GM23248 (cell line): Measurements from ENCODE around the gene MUCL3. TPM values are rescaled to one million over a fixed set of nuclear protein-coding genes. Genes with fewer than 3 reads are reported as not detected.
"Not testable (repeated sequence)": the region's sequence is repeated elsewhere in the genome, so short reads cannot be mapped to it uniquely, and the experiment has no call there.

Experiments used
- DNase-seq: peaks from one replicate; pipeline ENCODE4 v3.0.0-alpha.2; 2015
- H2AFZ ChIP-seq: fragments of 200-600 bp; sonication (generic); 2 replicates; pipeline ENCODE4 v1.6.1; 2016; ENCODE audit warnings: antibody characterized with exemption
- H3F3A ChIP-seq: fragments of 200-600 bp; sonication (generic); 2 replicates; pipeline ENCODE4 v1.6.1; 2016; ENCODE audit warnings: mild to moderate bottlenecking, antibody characterized with exemption, mixed run types; ENCODE audit not compliant: insufficient read depth
- H3K27ac ChIP-seq: fragments of 200-600 bp; sonication (generic); 2 replicates; pipeline ENCODE4 v1.5.1; 2016; ENCODE audit warnings: mild to moderate bottlenecking
- H3K27me3 ChIP-seq: fragments of 200-600 bp; sonication (generic); replicated peaks from 2 replicates; pipeline ENCODE4 v1.6.1; 2016; ENCODE audit warnings: mild to moderate bottlenecking; ENCODE audit not compliant: insufficient read depth
- H3K36me3 ChIP-seq: fragments of 200-600 bp; sonication (generic); 2 replicates; pipeline ENCODE4 v1.6.1; 2016; ENCODE audit warnings: low read depth, mild to moderate bottlenecking
- H3K4me1 ChIP-seq: fragments of 200-600 bp; sonication (generic); 2 replicates; pipeline ENCODE4 v1.6.1; 2016; ENCODE audit warnings: mild to moderate bottlenecking; ENCODE audit not compliant: insufficient read depth
- H3K4me2 ChIP-seq: fragments of 200-600 bp; sonication (generic); one replicate; pipeline ENCODE4 v1.6.1; 2016; ENCODE audit warnings: mild to moderate bottlenecking; ENCODE audit not compliant: unreplicated experiment
- H3K4me3 ChIP-seq: fragments of 200-600 bp; sonication (generic); 2 replicates; pipeline ENCODE4 v1.5.1; 2016; ENCODE audit warnings: mild to moderate bottlenecking
- H3K79me2 ChIP-seq: fragments of 200-600 bp; sonication (generic); 2 replicates; pipeline ENCODE4 v1.6.1; 2016; ENCODE audit warnings: mild to moderate bottlenecking; ENCODE audit not compliant: insufficient read depth
- H3K9ac ChIP-seq: fragments of 200-600 bp; sonication (generic); 2 replicates; pipeline ENCODE4 v1.6.1; 2016; ENCODE audit warnings: mild to moderate bottlenecking
- H3K9me2 ChIP-seq: fragments of 200-600 bp; sonication (generic); 2 replicates; pipeline ENCODE4 v1.6.1; 2016; ENCODE audit warnings: mixed run types, mild to moderate bottlenecking, moderate library complexity; ENCODE audit not compliant: insufficient read depth
- H3K9me3 ChIP-seq: fragments of 200-600 bp; sonication (generic); one replicate; pipeline ENCODE4 v1.6.1; 2017; ENCODE audit warnings: low read depth
- H4K20me1 ChIP-seq: fragments of 200-600 bp; sonication (generic); 2 replicates; pipeline ENCODE4 v1.6.0; 2016; ENCODE audit not compliant: insufficient read depth
- EZH2 ChIP-seq: fragments of 200-600 bp; sonication (generic); IDR thresholded peaks from 2 replicates; pipeline ENCODE4 v1.6.1; 2018; ENCODE audit warnings: antibody characterized with exemption, mild to moderate bottlenecking; ENCODE audit not compliant: insufficient read depth, poor library complexity, severe bottlenecking
- EZH2phosphoT487 ChIP-seq: fragments of 200-600 bp; sonication (generic); IDR thresholded peaks from 2 replicates; pipeline ENCODE4 v1.6.1; 2018; ENCODE audit warnings: antibody characterized with exemption, moderate library complexity, mild to moderate bottlenecking, low read depth; ENCODE audit not compliant: insufficient read depth
- WGBS, 2 experiments: methylation state at CpG; one replicate each; pipeline ENCODE4 v1.1.6; 2015 to 2017; ENCODE audit warnings: low lambda C conversion rate in 2 of 2, low coverage in 1 of 2; ENCODE audit errors: missing lambda C conversion rate in 2 of 2; 5-methylcytosine and 5-hydroxymethylcytosine counted together
- in situ Hi-C: fragments of 300-500 bp; cut with MboI; formaldehyde crosslinking; loops from 2 replicates; pipeline ENCODE4 v1.15.0; 2020
- polyA plus RNA-seq: library from polyadenylated mRNA; unstranded; fragments of >200 nt; fragmentation: Nextera tagmentation; extraction: Ambion mirVana; gene quantifications from 2 replicates; pipeline ENCODE4 v1.2.1, GENCODE V29; 2016
- total RNA-seq: library from RNA; depleted of rRNA; stranded (reverse); fragments of >200 nt; shearing (Covaris generic); gene quantifications from 2 replicates; pipeline ENCODE4 v1.2.3, GENCODE V29; 2014

MUCL3 gene
- total and polyA plus RNA-seq, 2 experiments from 2014 or later, result not detected

- no peaks in the 10 kb centered on the region; the same call in 1 of the 2 replicates for H3K27me3 ChIP-seq
- H3K9me3 ChIP-seq, result no peaks in the 10 kb centered on the region
- no peak overlapping the region for H3K4me2 ChIP-seq
- no peak overlapping the region for H3K9ac ChIP-seq
- H3K27ac ChIP-seq, result no peak overlapping the region
- TF ChIP-seq EZH2 (no peak), EZH2phosphoT487 (no peak)
- WGBS, 2 experiments, result 90 to 93% methylated on average over 2 of the region's 2 CpGs
- H4K20me1 ChIP-seq, result no peaks in the 10 kb centered on the region
- H3K79me2 ChIP-seq, result no peaks in the 10 kb centered on the region
- H3K4me3 ChIP-seq, result no peak overlapping the region
- H2AFZ ChIP-seq, result no peak overlapping the region
- no peaks in the 10 kb centered on the region for H3K36me3 ChIP-seq
- in situ Hi-C loops, result no loop called here
- no peaks in the 10 kb centered on the region for H3K9me2 ChIP-seq
- no peak for DNase-seq
- no peaks in the 10 kb centered on the region for H3K4me1 ChIP-seq
- no peaks in the 10 kb centered on the region for H3F3A ChIP-seq
These were observed 56.5 kb downstream of the MUCL3 start for GRCh38 chr6:30997301-30997700.

- in situ Hi-C loops, result no loop called here
These were observed 58.0 kb downstream of the MUCL3 start for GRCh38 chr6:30998785-30999184.

GRCh38 chr6:31000067-31000860 lies 59.5 kb downstream of the MUCL3 start:
- H3K9me2 ChIP-seq, H3K4me3 ChIP-seq, H4K20me1 ChIP-seq, H3K79me2 ChIP-seq, H3F3A ChIP-seq, H3K36me3 ChIP-seq, H3K4me1 ChIP-seq, H3K9ac ChIP-seq, H3K27ac ChIP-seq, H2AFZ ChIP-seq, H3K27me3 ChIP-seq, in situ Hi-C loops, H3K9me3 ChIP-seq, H3K4me2 ChIP-seq, DNase-seq: not testable (repeated sequence)
- WGBS, 2 experiments, result 74 to 83% methylated on average over 16 to 19 of the region's 39 CpGs

More at GRCh38 chr6:30998785-30999184, 58.0 kb downstream of the MUCL3 start:
- H3K9ac ChIP-seq, result no peak overlapping the region
- no peak overlapping the region for H3K4me3 ChIP-seq
- H3K4me1 ChIP-seq, result no peaks in the 10 kb centered on the region
- H3K79me2 ChIP-seq, result no peaks in the 10 kb centered on the region
- no peaks in the 10 kb centered on the region for H3K9me2 ChIP-seq
- peak; percentile 24 for DNase-seq
- H2AFZ ChIP-seq, result no peak overlapping the region
- TF ChIP-seq EZH2phosphoT487, result no peak
- TF ChIP-seq EZH2, result no peak
- no peaks in the 10 kb centered on the region; the same call in 1 of the 2 replicates for H3K27me3 ChIP-seq
- H4K20me1 ChIP-seq, result no peaks in the 10 kb centered on the region
- H3K27ac ChIP-seq, result no peak overlapping the region
- no peak overlapping the region for H3K4me2 ChIP-seq
- no peaks in the 10 kb centered on the region for H3K36me3 ChIP-seq
- H3K9me3 ChIP-seq, result no peaks in the 10 kb centered on the region
- WGBS, 2 experiments, result 45 to 52% methylated on average over 5 of the region's 5 CpGs
- no peaks in the 10 kb centered on the region for H3F3A ChIP-seq

- in situ Hi-C loops, result no loop called here
- TF ChIP-seq EZH2 (no peak), EZH2phosphoT487 (no peak)
- no peak overlapping the region for H3K27ac ChIP-seq
- H3K36me3 ChIP-seq, result no peaks in the 10 kb centered on the region
- no peaks in the 10 kb centered on the region for H3K79me2 ChIP-seq
- no peaks in the 10 kb centered on the region for H3F3A ChIP-seq
- H3K4me1 ChIP-seq, result no peaks in the 10 kb centered on the region
- H3K9me3 ChIP-seq, result no peaks in the 10 kb centered on the region
- no peak overlapping the region for H3K9ac ChIP-seq
- no peak overlapping the region for H3K4me3 ChIP-seq
- H3K9me2 ChIP-seq, result no peaks in the 10 kb centered on the region
- H4K20me1 ChIP-seq, result no peaks in the 10 kb centered on the region
- no peak overlapping the region for H3K4me2 ChIP-seq
- no peak for DNase-seq
- no peak overlapping the region for H2AFZ ChIP-seq
- no peaks in the 10 kb centered on the region for H3K27me3 ChIP-seq
- 55 to 58% methylated on average over 13 of the region's 13 CpGs for WGBS, 2 experiments
These were observed 60.6 kb downstream of the MUCL3 start for GRCh38 chr6:31001281-31001888.
